K562 (cell line): ENCODE results near the gene PARD3. TPM values are rescaled to one million over a fixed set of nuclear protein-coding genes. Genes with fewer than 3 reads are reported as not detected.

Source experiments
- ATAC-seq: fragments of 200-7000 bp; cut with Tn5 transposase; 3 replicates; pipeline ENCODE4 v1.9.1; 2020; ENCODE audit warnings: moderate library complexity
- BruUV-seq: library from RNA; stranded (reverse); fragments of 400-500 nt; replicated peaks from 2 replicates; lab custom pipeline; 2021; lab: Mats Ljungman, UMichigan
- CTCF ChIA-PET: fragments of 300-600 bp; formaldehyde crosslinking; extraction: SDS; loops from one replicate; lab custom pipeline; 2021; ENCODE audit warnings: low intra/inter-chr PET ratio; lab: Yijun Ruan, JAX
- POLR2A ChIA-PET: fragments of 300-600, 350-650 bp; sonication (Branson Sonifier 250); formaldehyde crosslinking; extraction: SDS; loops from one replicate; lab custom pipeline; 2021; ENCODE audit warnings: antibody characterized with exemption, inconsistent platforms; lab: Yijun Ruan, JAX
- DNase-seq, 4 experiments: peaks; one replicate each; pipeline versions ENCODE4 v3.0.0 to v3.0.0-alpha.2; 2011 to 2018; ENCODE audit warnings: low spot score in 3 of 4, mixed read lengths in 3 of 4; ENCODE audit errors: extremely low read depth in 1 of 4
- FAIRE-seq: peaks from 2 replicates; lab custom pipeline; 2011; peaks lifted over from hg19 to GRCh38; lab: Jason Lieb, UNC
- H2AFZ ChIP-seq: 2 replicates; pipeline ENCODE4 v1.6.0; 2011; ENCODE audit warnings: low read depth, low read length, control low read depth, inconsistent platforms
- H3K27ac ChIP-seq: fragments of 200-600 bp; 3 replicates; pipeline ENCODE4 v1.8.0; 2011; ENCODE audit warnings: low read depth, mild to moderate bottlenecking, control low read depth, inconsistent platforms, low read length, moderate library complexity, mixed read lengths; ENCODE audit errors: extremely low read depth
- H3K27me3 ChIP-seq, 2 experiments: fragments of 300-600 bp in 1 of 2; 2 replicates in 1 of 2; 3 replicates in 1 of 2; pipeline versions ENCODE4 v1.6.0 to v1.8.0; 2011; ENCODE audit warnings: inconsistent platforms in 2 of 2, low read length in 2 of 2, mild to moderate bottlenecking in 1 of 2, mixed read lengths in 1 of 2, moderate library complexity in 1 of 2; ENCODE audit not compliant: control insufficient read depth in 2 of 2, insufficient read depth in 2 of 2
- H3K36me3 ChIP-seq: fragments of 300-600 bp; 3 replicates; pipeline ENCODE4 v1.8.0; 2011; ENCODE audit warnings: mild to moderate bottlenecking, low read length, inconsistent platforms; ENCODE audit not compliant: control insufficient read depth, insufficient read depth
- H3K4me1 ChIP-seq, 2 experiments: fragments of 200-600 bp in 1 of 2; replicated peaks in 1 of 2; 2 replicates in 1 of 2; 3 replicates in 1 of 2; pipeline versions ENCODE4 v1.5.1 to v1.8.0; 2011; ENCODE audit warnings: inconsistent platforms in 2 of 2, low read length in 2 of 2, mild to moderate bottlenecking in 1 of 2, mixed read lengths in 1 of 2, moderate library complexity in 1 of 2; ENCODE audit not compliant: control insufficient read depth in 2 of 2, insufficient read depth in 2 of 2
- H3K4me2 ChIP-seq: 2 replicates; pipeline ENCODE4 v1.6.1; 2011; ENCODE audit warnings: low read length, control low read depth, inconsistent platforms, mixed read lengths; ENCODE audit not compliant: insufficient read depth
- H3K4me3 ChIP-seq: fragments of 200-600 bp; sonication (generic), shearing (Covaris generic); 2 replicates; pipeline ENCODE4 v1.5.1; 2016; ENCODE audit warnings: control low read depth, inconsistent platforms
- H3K79me2 ChIP-seq: fragments of 200-600 bp; 3 replicates; pipeline ENCODE4 v1.8.0; 2011; ENCODE audit warnings: low read length, inconsistent platforms; ENCODE audit not compliant: control insufficient read depth, insufficient read depth
- H3K9ac ChIP-seq, 2 experiments: 2 replicates each; pipeline versions ENCODE4 v1.6.0 to v1.6.1; 2011; ENCODE audit warnings: low read depth in 2 of 2, low read length in 2 of 2, control low read depth in 1 of 2, inconsistent platforms in 1 of 2, mild to moderate bottlenecking in 1 of 2, mixed read lengths in 1 of 2; ENCODE audit not compliant: insufficient read depth in 1 of 2
- H3K9me1 ChIP-seq: one replicate; pipeline ENCODE4 v1.6.0; 2011; ENCODE audit warnings: inconsistent platforms, mild to moderate bottlenecking, low read length, moderate library complexity; ENCODE audit not compliant: control insufficient read depth, insufficient read depth
- H3K9me3 ChIP-seq: replicated peaks from 2 replicates; pipeline ENCODE4 v1.5.1; 2011; ENCODE audit warnings: low read depth, low read length, inconsistent platforms; ENCODE audit not compliant: control insufficient read depth, insufficient read depth
- H4K20me1 ChIP-seq: replicated peaks from 2 replicates; pipeline ENCODE4 v1.6.1; 2011; ENCODE audit warnings: low read length, inconsistent platforms, mixed read lengths; ENCODE audit not compliant: control insufficient read depth, insufficient read depth
- EP400 ChIP-seq: fragments of 450-650 bp; IDR thresholded peaks from 2 replicates; pipeline ENCODE4 v1.6.1; 2017; ENCODE audit warnings: antibody characterized with exemption, mild to moderate bottlenecking, moderate library complexity
- ZNF212 ChIP-seq: fragments of 450-650 bp; formaldehyde crosslinking; IDR thresholded peaks from 2 replicates; pipeline ENCODE4 v1.4.0; 2020; ENCODE audit warnings: mild to moderate bottlenecking
- WGBS: fragments of 100-300 bp; shearing (Covaris generic); methylation state at CpG from one replicate; pipeline ENCODE4 v1.1.6; 2016; ENCODE audit warnings: low coverage, mixed read lengths; ENCODE audit not compliant: insufficient coverage; ENCODE audit errors: missing lambda C conversion rate; 5-methylcytosine and 5-hydroxymethylcytosine counted together
- in situ Hi-C: fragments of 300-500 bp; cut with MboI; formaldehyde crosslinking; loops from 4 replicates; pipeline ENCODE4 v1.15.0; 2018; ENCODE audit warnings: inconsistent platforms, mixed read lengths
- intact Hi-C: fragments of 100-400 bp; cut with micrococcal nuclease; formaldehyde crosslinking; loops from 2 replicates; pipeline ENCODE4 v1.14.2; 2022
- polyA plus RNA-seq, 8 experiments: library from polyadenylated mRNA; depleted of rRNA in 4 of 8; stranded (reverse) in 5 of 8; unstranded in 3 of 8; fragments of >200 nt; fragmentation: Nextera tagmentation in 2 of 8; fragmentation: Illumina TruSeq in 1 of 8; extraction: Ambion mirVana in 2 of 8; extraction: Trizol in 1 of 8; gene quantifications; 2 replicates each; pipeline versions ENCODE4 v1.2.1 to v1.2.3, GENCODE V29; 2011 to 2014; ENCODE audit warnings: inconsistent platforms in 1 of 8, missing spikeins in 1 of 8
- total RNA-seq, 7 experiments: library from RNA; depleted of rRNA in 6 of 7; stranded (reverse); fragments of >200 nt in 6 of 7; fragmentation: Illumina TruSeq in 2 of 7; extraction: Trizol in 2 of 7; gene quantifications; 2 replicates each; pipeline versions ENCODE4 v1.2.1 to v1.2.3, GENCODE V29; 2011 to 2021; ENCODE audit warnings: low replicate concordance in 1 of 7
- TF ChIP-seq, protein P1 (sequence below): fragments of 450-650 bp; IDR thresholded peaks from 2 replicates; pipeline ENCODE4 v1.6.1; 2016; ENCODE audit warnings: missing biosample characterization, missing genetic modification characterization
- TF ChIP-seq, protein P2 (sequence below): fragments of 450-650 bp; conservative IDR thresholded peaks from 2 replicates; pipeline ENCODE4 v1.6.1; 2016; ENCODE audit warnings: missing genetic modification characterization, low read depth, mild to moderate bottlenecking, missing compliant biosample characterization, moderate library complexity

PARD3 gene
- total and polyA plus RNA-seq, 9 of the 15 experiments (the other 6 are each of a cell fraction or from before 2014, with no cell fraction given) = 2.7 to 11.7 (median 7.7) TPM

DNA sequence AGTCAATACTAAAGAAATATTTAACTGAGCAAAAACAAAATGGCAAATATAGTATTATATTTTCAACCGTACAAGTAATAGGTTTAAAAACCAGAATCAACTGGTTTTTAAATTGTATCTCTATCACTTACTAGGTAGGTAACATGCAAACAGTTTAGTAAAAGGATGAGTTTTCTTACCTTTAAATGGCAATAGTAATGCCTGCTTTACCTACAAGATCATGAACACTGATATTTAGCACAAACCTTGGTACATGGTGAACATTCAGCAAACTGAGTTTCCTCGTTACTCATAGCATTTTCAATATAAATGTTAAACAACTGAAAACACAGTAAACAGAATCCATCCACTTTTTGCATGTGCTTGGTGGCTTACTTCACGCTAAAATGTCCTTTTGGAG, 389.1 kb downstream of the PARD3 start:
- no TSS peak for BruUV-seq
- H3K27me3 ChIP-seq = no peaks in the 10 kb centered on the region
- in situ Hi-C loops (no loop called here), intact Hi-C loops (no loop called here)
- H3K9ac ChIP-seq = no peak overlapping the region
- DNase-seq (no peak), FAIRE-seq (no peak), ATAC-seq (no peak)
- H3K9me3 ChIP-seq = no peaks in the 10 kb centered on the region
- TF ChIP-seq EP400 = no peak
- TF ChIP-seq, protein P1, sequence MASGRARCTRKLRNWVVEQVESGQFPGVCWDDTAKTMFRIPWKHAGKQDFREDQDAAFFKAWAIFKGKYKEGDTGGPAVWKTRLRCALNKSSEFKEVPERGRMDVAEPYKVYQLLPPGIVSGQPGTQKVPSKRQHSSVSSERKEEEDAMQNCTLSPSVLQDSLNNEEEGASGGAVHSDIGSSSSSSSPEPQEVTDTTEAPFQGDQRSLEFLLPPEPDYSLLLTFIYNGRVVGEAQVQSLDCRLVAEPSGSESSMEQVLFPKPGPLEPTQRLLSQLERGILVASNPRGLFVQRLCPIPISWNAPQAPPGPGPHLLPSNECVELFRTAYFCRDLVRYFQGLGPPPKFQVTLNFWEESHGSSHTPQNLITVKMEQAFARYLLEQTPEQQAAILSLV (tag) = no peak
- TF ChIP-seq, protein P2, sequence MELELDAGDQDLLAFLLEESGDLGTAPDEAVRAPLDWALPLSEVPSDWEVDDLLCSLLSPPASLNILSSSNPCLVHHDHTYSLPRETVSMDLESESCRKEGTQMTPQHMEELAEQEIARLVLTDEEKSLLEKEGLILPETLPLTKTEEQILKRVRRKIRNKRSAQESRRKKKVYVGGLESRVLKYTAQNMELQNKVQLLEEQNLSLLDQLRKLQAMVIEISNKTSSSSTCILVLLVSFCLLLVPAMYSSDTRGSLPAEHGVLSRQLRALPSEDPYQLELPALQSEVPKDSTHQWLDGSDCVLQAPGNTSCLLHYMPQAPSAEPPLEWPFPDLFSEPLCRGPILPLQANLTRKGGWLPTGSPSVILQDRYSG (tag) = no peak
- no peak for TF ChIP-seq ZNF212
- H3K4me3 ChIP-seq = no peak overlapping the region
- H3K9me1 ChIP-seq = no peaks in the 10 kb centered on the region
- H2AFZ ChIP-seq = no peak overlapping the region
- ChIA-PET CTCF (no interaction called here), POLR2A (no interaction called here)
- no peaks in the 10 kb centered on the region for H3K4me1 ChIP-seq
- H3K36me3 ChIP-seq = no peaks in the 10 kb centered on the region
- WGBS = 9% methylated on average over 3 of the region's 3 CpGs
- no peak overlapping the region for H3K4me2 ChIP-seq
- no peaks in the 10 kb centered on the region for H3K79me2 ChIP-seq
- no peaks in the 10 kb centered on the region for H4K20me1 ChIP-seq
- no peak overlapping the region for H3K27ac ChIP-seq
